GM23338 (cell line): Measurements from ENCODE around the gene IL6ST.

Source experiments
- CREB1 ChIP-seq: fragments of 250-450 bp; sonication (Bioruptor Pico); IDR thresholded peaks from 2 replicates; pipeline ENCODE4 v1.5.0; 2020; ENCODE audit warnings: low read depth, mild to moderate bottlenecking, moderate library complexity
- CTCF ChIP-seq, 2 experiments: fragments of 200-600 bp in 1 of 2; sonication (generic) in 1 of 2; conservative IDR thresholded peaks; 2 replicates each; pipeline versions ENCODE4 v1.5.1 to v1.6.1; 2016 to 2017; ENCODE audit warnings: antibody characterized with exemption in 2 of 2, low read depth in 2 of 2, mild to moderate bottlenecking in 2 of 2, moderate library complexity in 1 of 2
- EZH2 ChIP-seq: fragments of 200-600 bp; sonication (generic); IDR thresholded peaks from one replicate; pipeline ENCODE4 v1.8.0; 2017; ENCODE audit warnings: antibody characterized with exemption, mild to moderate bottlenecking, low read depth; ENCODE audit not compliant: unreplicated experiment
- POLR2AphosphoS5 ChIP-seq: IDR thresholded peaks from 2 replicates; pipeline ENCODE4 v1.6.1; 2016; ENCODE audit warnings: antibody characterized with exemption, low read depth
- TF ChIP-seq, protein P1 (sequence below): IDR thresholded peaks from one replicate; pipeline ENCODE4 v1.6.1; 2018; ENCODE audit warnings: antibody characterized with exemption; ENCODE audit not compliant: unreplicated experiment

DNA sequence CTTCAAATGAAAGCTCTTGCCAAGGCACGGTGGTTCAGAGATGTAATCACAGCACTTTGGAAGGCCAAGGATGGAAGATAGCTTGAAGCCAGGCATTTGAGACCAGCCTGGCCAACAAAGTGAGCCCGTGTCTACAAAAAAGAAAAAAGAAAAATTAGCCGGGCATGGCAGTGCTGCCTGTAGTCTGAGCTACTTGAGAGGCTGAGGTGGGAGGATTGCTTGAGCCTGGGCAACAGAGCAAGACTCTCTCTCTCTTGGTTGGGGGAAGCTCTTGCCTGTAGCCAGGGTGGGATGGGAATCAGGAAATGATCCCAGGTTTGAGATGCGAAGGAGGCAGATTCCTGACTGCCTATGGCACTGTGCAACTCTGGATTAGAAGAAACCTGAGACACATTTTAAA is 62.1 kb downstream of the IL6ST start:
- TF ChIP-seq CREB1 (CRISPR knock-in tag) = no peak
- TF ChIP-seq CTCF (conservative IDR thresholded peaks at IDR 0.05; ENCODE audit: low read depth in 2 of 2) = no peak
- no peak for TF ChIP-seq POLR2AphosphoS5
- TF ChIP-seq EZH2 = no peak
- TF ChIP-seq, protein P1, sequence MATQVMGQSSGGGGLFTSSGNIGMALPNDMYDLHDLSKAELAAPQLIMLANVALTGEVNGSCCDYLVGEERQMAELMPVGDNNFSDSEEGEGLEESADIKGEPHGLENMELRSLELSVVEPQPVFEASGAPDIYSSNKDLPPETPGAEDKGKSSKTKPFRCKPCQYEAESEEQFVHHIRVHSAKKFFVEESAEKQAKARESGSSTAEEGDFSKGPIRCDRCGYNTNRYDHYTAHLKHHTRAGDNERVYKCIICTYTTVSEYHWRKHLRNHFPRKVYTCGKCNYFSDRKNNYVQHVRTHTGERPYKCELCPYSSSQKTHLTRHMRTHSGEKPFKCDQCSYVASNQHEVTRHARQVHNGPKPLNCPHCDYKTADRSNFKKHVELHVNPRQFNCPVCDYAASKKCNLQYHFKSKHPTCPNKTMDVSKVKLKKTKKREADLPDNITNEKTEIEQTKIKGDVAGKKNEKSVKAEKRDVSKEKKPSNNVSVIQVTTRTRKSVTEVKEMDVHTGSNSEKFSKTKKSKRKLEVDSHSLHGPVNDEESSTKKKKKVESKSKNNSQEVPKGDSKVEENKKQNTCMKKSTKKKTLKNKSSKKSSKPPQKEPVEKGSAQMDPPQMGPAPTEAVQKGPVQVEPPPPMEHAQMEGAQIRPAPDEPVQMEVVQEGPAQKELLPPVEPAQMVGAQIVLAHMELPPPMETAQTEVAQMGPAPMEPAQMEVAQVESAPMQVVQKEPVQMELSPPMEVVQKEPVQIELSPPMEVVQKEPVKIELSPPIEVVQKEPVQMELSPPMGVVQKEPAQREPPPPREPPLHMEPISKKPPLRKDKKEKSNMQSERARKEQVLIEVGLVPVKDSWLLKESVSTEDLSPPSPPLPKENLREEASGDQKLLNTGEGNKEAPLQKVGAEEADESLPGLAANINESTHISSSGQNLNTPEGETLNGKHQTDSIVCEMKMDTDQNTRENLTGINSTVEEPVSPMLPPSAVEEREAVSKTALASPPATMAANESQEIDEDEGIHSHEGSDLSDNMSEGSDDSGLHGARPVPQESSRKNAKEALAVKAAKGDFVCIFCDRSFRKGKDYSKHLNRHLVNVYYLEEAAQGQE = no peak
